Transverse colon (tissue), 4 donors: Measurements from ENCODE around the gene LYZ. TPM values are rescaled to one million over a fixed set of nuclear protein-coding genes. Genes with fewer than 3 reads are reported as not detected.

Experiments used
- DNase-seq: peaks from one replicate; pipeline ENCODE4 v3.0.0-alpha.2; 2019
- H3K27ac ChIP-seq, 4 donors: fragments of 200-600 bp; sonication (generic); 2 replicates each; pipeline ENCODE4 v1.5.1; 2016 to 2018; ENCODE audit warnings: inconsistent platforms in 4 of 4
- H3K27me3 ChIP-seq: fragments of 200-600 bp; sonication (generic); 2 replicates; pipeline ENCODE4 v1.5.1; 2017; ENCODE audit warnings: inconsistent platforms
- H3K36me3 ChIP-seq, 4 donors: fragments of 200-600 bp; sonication (generic); 2 replicates each; pipeline ENCODE4 v1.5.1; 2017 to 2019; ENCODE audit warnings: inconsistent platforms in 4 of 4
- H3K4me1 ChIP-seq, 4 donors: fragments of 200-600 bp; sonication (generic); 2 replicates each; pipeline ENCODE4 v1.5.1; 2017 to 2020; ENCODE audit warnings: inconsistent platforms in 4 of 4
- H3K4me3 ChIP-seq, 4 donors: fragments of 200-600 bp; sonication (generic); 1 replicate in 1 of 4; 2 replicates in 3 of 4; pipeline versions ENCODE4 v1.5.1 to v1.6.1; 2017 to 2019; ENCODE audit warnings: inconsistent platforms in 4 of 4
- H3K9me3 ChIP-seq, 2 donors: fragments of 200-600 bp; sonication (generic); 2 replicates each; pipeline ENCODE4 v1.5.1; 2017 to 2019; ENCODE audit warnings: inconsistent platforms in 2 of 2
- CTCF ChIP-seq, 5 experiments: fragments of 200-600 bp in 3 of 5; fragments of 450-650 bp in 2 of 5; sonication (generic) in 3 of 5; IDR thresholded peaks; 1 replicate in 2 of 5; 2 replicates in 3 of 5; pipeline ENCODE4 v1.5.1; 2016 to 2017; ENCODE audit warnings: antibody characterized with exemption in 5 of 5, inconsistent platforms in 3 of 5, mild to moderate bottlenecking in 2 of 5, moderate library complexity in 1 of 5
- EP300 ChIP-seq: sonication (generic); formaldehyde crosslinking; IDR thresholded peaks from one replicate; pipeline ENCODE4 v1.6.1; 2017; ENCODE audit warnings: antibody characterized with exemption, low read depth
- POLR2A ChIP-seq: fragments of 450-650 bp; IDR thresholded peaks from one replicate; pipeline ENCODE4 v1.6.1; 2016; ENCODE audit warnings: antibody characterized with exemption, mild to moderate bottlenecking, moderate library complexity
- POLR2AphosphoS5 ChIP-seq, 3 donors: sonication (generic); formaldehyde crosslinking; IDR thresholded peaks; one replicate each; pipeline ENCODE4 v1.6.1; 2016; ENCODE audit warnings: antibody characterized with exemption in 3 of 3
- WGBS, 2 donors: methylation state at CpG; one replicate each; pipeline ENCODE4 v1.1.5; 2018; ENCODE audit warnings: low coverage in 1 of 2; 5-methylcytosine and 5-hydroxymethylcytosine counted together
- in situ Hi-C, 4 donors: fragments of 200-750 bp; cut with MboI; loops; one replicate each; pipeline versions ENCODE4 v1.15.0 to v1.15.1; 2017; ENCODE audit warnings: low sequenced_read_pairs in 3 of 4, low pct_ligation_motif_present in 1 of 4, low pct_unique_long_range_greater_than_20kb in 1 of 4
- intact Hi-C: fragments of 100-400 bp; cut with DNase I; formaldehyde crosslinking; loops from one replicate; pipeline ENCODE4 v1.15.1; 2023; ENCODE audit warnings: low total_unique reads
- total RNA-seq, 4 donors: library from RNA; depleted of rRNA; stranded (reverse); fragments of >200 nt; gene quantifications; one replicate each; pipeline ENCODE4 v1.1.0, GENCODE V29; 2016

LYZ gene
- total RNA-seq, 4 donors from 2014 or later = 2.0 to 43.0 (median 25.3) TPM

- H3K36me3 ChIP-seq = peaks cover 0 to 58% (median 25%) of the 10 kb centered on the region in 4 donors
- 36 to 53% methylated on average over 1 of the region's 1 CpG for WGBS, 2 donors
Measured at GRCh38 chr12:69368171-69368570, 20.0 kb downstream of the LYZ start.

GRCh38 chr12:69383074-69383473 lies 34.9 kb downstream of the LYZ start:
- in situ Hi-C loops = no loop called here
- no peak overlapping the region for H3K4me3 ChIP-seq

More at GRCh38 chr12:69368171-69368570, 20.0 kb downstream of the LYZ start:
- intact Hi-C loops (no loop called here), in situ Hi-C loops (loop anchor here in 1 of 4 donors (25.0 kb wide), 1 partner anchor 194 kb away; no protein-coding TSS in a partner anchor)
- H3K4me1 ChIP-seq = no peaks in the 10 kb centered on the region
- TF ChIP-seq POLR2AphosphoS5 (IDR thresholded peaks at IDR 0.05) (no peak), EP300 (no peak), POLR2A (no peak), CTCF (IDR thresholded peaks at IDR 0.05) (no peak)
- H3K27me3 ChIP-seq = no peaks in the 10 kb centered on the region
- H3K9me3 ChIP-seq = no peaks in the 10 kb centered on the region
- H3K4me3 ChIP-seq = no peak overlapping the region
- no peak overlapping the region for H3K27ac ChIP-seq
- DNase-seq = no peak

DNA sequence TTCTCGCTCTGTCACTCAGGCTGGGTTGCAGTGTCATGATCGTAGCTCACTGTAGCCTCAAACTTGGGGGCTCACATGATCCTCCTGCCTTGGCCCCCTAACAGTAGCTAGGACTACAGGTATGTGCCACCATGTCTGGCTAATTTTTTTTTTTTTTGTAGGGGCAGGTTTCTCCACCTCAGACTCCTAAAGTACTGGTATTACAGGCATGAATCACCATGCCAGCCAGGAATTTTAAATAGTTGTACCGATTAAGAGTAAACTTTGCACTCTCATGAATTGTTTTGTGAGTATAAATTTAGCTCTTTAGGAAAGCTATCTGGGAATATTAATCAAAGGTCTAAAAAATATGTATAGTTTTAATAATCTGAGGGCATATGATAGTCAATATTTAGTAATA lies 36.9 kb downstream of the LYZ start:
- DNase-seq = no peak
- no peak for TF ChIP-seq POLR2A
- no peak for TF ChIP-seq POLR2AphosphoS5 (IDR thresholded peaks at IDR 0.05)
- TF ChIP-seq CTCF (IDR thresholded peaks at IDR 0.05) = no peak
- no peak for TF ChIP-seq EP300
- no peak overlapping the region for H3K27ac ChIP-seq
- no peaks in the 10 kb centered on the region for H3K4me1 ChIP-seq
- H3K36me3 ChIP-seq = peaks cover 0 to 2% (median 0%) of the 10 kb centered on the region in 4 donors
- no peaks in the 10 kb centered on the region for H3K9me3 ChIP-seq
- intact Hi-C loops = no loop called here
- in situ Hi-C loops = no loop called here
- no peaks in the 10 kb centered on the region for H3K27me3 ChIP-seq
- H3K4me3 ChIP-seq = no peak overlapping the region
- 72 to 81% methylated on average over 3 of the region's 3 CpGs for WGBS, 2 donors

More at GRCh38 chr12:69383074-69383473, 34.9 kb downstream of the LYZ start:
- TF ChIP-seq CTCF (IDR thresholded peaks at IDR 0.05) (no peak), EP300 (no peak)
- 100% methylated on average over 1 of the region's 1 CpG for WGBS, 2 donors
- intact Hi-C loops = no loop called here
- no peaks in the 10 kb centered on the region for H3K9me3 ChIP-seq
- H3K4me1 ChIP-seq = no peaks in the 10 kb centered on the region
- H3K27ac ChIP-seq = no peak overlapping the region
- no peak for DNase-seq
- H3K36me3 ChIP-seq = peaks cover 0 to 5% (median 0%) of the 10 kb centered on the region in 4 donors
- no peaks in the 10 kb centered on the region for H3K27me3 ChIP-seq

GRCh38 chr12:69386921-69387320 lies 38.7 kb downstream of the LYZ start:
- intact Hi-C loops (no loop called here), in situ Hi-C loops (no loop called here)
- H3K4me3 ChIP-seq = no peak overlapping the region
- WGBS, 2 donors = 82 to 95% methylated on average over 2 of the region's 2 CpGs
- H3K36me3 ChIP-seq = peaks cover 0 to 6% (median 4%) of the 10 kb centered on the region in 4 donors
- no peak for DNase-seq
- no peak overlapping the region for H3K27ac ChIP-seq
- TF ChIP-seq EP300 (no peak), CTCF (IDR thresholded peaks at IDR 0.05) (no peak), POLR2AphosphoS5 (IDR thresholded peaks at IDR 0.05) (no peak), POLR2A (no peak)
- H3K27me3 ChIP-seq = no peaks in the 10 kb centered on the region
- no peaks in the 10 kb centered on the region for H3K4me1 ChIP-seq
- H3K9me3 ChIP-seq = no peaks in the 10 kb centered on the region
